Memory B cell (primary cell): ENCODE data around the gene GLI1.
"Not testable (repeated sequence)": the region's sequence is repeated elsewhere in the genome, so short reads cannot be mapped to it uniquely, and the experiment has no call there.

Experiments used
- ATAC-seq: fragments of 150-1000 bp; cut with Tn5 transposase; 2 replicates; pipeline ENCODE4 v1.10.0; 2021; ENCODE audit warnings: low read depth, mild to moderate bottlenecking, moderate library complexity
- DNase-seq, 2 donors: peaks; one replicate each; pipeline ENCODE4 v3.0.0; 2022; ENCODE audit warnings: low spot score in 2 of 2
- H3K27ac Mint-ChIP-seq: one replicate; pipeline ENCODE4 v1.8.0; 2022; ENCODE audit warnings: mild to moderate bottlenecking, moderate library complexity, mixed read lengths
- H3K27me3 Mint-ChIP-seq: one replicate; pipeline ENCODE4 v1.8.0; 2022; ENCODE audit warnings: mixed read lengths
- H3K36me3 Mint-ChIP-seq: one replicate; pipeline ENCODE4 v1.8.0; 2022; ENCODE audit warnings: mild to moderate bottlenecking, mixed read lengths
- H3K4me1 Mint-ChIP-seq: one replicate; pipeline ENCODE4 v1.8.0; 2022; ENCODE audit warnings: mixed read lengths
- H3K4me3 Mint-ChIP-seq: one replicate; pipeline ENCODE4 v1.8.0; 2022; ENCODE audit warnings: mild to moderate bottlenecking, moderate library complexity, mixed read lengths
- H3K9me3 Mint-ChIP-seq: one replicate; pipeline ENCODE4 v1.8.0; 2022; ENCODE audit warnings: mixed read lengths

The GLI1 gene

DNA sequence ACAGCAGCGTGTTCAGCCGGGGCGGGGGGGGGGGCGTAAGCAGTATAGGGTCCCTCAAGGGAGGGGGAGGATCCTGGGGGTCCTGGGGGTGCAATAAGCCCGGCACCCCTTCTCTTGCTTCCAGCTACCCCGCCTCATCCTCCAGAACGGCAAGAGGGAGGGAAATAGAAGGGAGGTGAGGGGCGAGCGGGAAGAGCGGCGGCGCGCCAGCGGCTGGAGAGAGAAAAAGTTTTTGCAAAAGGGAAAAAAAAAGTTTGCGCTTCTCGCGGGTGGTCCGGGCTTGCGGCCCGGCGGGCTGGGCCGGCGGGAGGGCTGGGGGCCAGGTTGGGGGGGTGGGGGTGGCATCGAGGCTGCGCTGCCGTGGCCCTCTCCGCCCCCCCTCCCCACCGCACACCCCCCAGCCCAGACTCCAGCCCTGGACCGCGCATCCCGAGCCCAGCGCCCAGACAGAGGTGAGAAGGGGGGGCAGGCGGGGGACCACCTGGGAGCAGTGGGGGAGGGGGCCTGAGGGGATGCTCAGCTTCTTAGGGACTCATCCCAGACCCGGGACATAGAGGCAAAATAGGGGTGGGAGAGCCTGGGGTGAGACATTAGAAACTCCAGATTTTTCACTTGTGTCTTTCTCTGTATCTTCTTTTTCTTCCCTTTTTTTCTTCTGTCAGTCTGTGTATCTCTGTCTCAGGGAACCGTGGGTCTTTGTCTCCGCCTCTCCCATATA is at the start of gene GLI1:
GLI1 (plus strand) TSS at position 36 of the 718 bp plus-strand sequence. CDS start 3,907 bp downstream, outside the sequence.
- ATAC-seq: no peak
- Mint-ChIP-seq H3K4me1 (peaks cover 51% of the 10 kb centered on the region), H3K27me3 (no peaks in the 10 kb centered on the region), H3K27ac (peak within 1 kb of the TSS; percentile 93), H3K4me3 (peak within 1 kb of the TSS; percentile 96), H3K36me3 (no peaks in the 10 kb centered on the region), H3K9me3 (no peaks in the 10 kb centered on the region)
- no peak for DNase-seq

DNA sequence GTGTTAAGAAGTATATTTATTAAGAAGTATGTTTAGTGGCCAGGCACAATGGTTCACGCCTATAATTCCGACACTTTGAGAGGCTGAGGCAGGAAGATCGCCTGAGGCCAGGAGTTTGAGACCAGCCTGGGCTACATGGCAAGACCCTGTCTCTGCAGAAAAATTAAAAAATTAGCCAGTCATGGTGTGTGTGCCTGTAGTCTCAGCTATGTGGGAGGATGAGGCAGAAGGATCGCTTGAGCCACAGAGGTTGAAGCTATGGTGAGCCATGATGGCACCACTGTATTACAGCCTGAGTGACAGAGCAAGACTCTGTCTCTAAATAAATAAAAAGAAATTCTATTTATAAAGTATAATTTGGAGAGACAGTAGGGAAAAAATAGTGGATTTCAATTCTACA is 49.1 kb upstream of the GLI1 start:
- H3K4me3 Mint-ChIP-seq: no peak overlapping the region
- DNase-seq (no peak), ATAC-seq (no peak)
- H3K9me3 Mint-ChIP-seq: no peaks in the 10 kb centered on the region
- no peaks in the 10 kb centered on the region for H3K27me3 Mint-ChIP-seq
- peaks cover 13% of the 10 kb centered on the region for H3K4me1 Mint-ChIP-seq
- no peak overlapping the region for H3K27ac Mint-ChIP-seq
- peaks cover 6% of the 10 kb centered on the region for H3K36me3 Mint-ChIP-seq

GRCh38 chr12:57414160-57414559 is 45.4 kb upstream of the GLI1 start:
- not testable (repeated sequence) for H3K36me3 Mint-ChIP-seq, H3K4me3 Mint-ChIP-seq, H3K9me3 Mint-ChIP-seq, DNase-seq, ATAC-seq, H3K27me3 Mint-ChIP-seq, H3K27ac Mint-ChIP-seq
- H3K4me1 Mint-ChIP-seq: peaks cover 21% of the 10 kb centered on the region

- H3K4me1 Mint-ChIP-seq: peaks cover 26% of the 10 kb centered on the region
- no peak for DNase-seq
Measured at GRCh38 chr12:57415088-57415487, 44.5 kb upstream of the GLI1 start.

DNA sequence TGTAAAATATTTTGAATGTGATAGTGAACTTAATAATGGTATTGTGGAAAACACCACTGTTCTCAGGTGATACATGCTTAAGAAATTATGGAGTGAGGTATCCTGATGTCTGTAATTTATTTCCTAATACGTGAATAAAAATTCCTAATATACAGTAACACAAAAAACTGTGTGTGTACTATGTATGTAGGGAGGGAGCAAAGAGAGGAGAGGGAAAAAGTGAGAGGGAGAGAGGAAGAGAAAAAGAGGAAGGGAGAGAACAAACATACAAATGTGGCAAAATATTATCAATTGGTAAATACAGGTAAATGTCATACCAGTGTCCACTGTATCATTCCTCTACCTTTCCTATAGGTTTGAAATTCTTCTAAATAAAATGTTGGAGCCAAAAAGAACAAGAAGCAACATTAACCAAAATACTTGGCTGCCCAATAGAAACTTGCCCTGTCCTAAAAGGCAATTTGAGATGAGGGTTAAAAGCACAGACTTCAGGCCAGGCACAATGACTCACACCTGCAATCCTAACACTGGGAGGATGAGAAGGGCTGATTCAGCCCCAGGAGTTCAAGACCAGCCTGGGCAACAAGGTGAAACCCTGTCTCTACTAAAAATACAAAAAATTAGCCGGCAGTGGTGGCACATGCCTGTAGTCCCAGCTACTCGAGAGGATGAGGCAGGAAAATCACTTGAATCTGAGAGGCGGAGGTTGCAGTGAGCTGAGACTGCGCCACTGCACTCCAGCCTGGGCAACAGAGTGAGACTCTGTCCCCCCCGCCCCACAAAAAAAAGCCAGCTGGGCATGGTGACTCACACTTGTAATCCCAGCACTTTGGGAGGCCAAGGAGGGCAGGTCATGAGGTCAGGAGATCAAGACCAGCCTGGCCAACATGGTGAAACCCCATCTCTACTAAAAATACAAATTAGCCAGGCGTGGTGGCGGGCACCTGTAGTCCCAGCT is 43.3 kb upstream of the GLI1 start:
- no peak for DNase-seq
- no peaks in the 10 kb centered on the region for H3K9me3 Mint-ChIP-seq
- peaks cover 27% of the 10 kb centered on the region for H3K4me1 Mint-ChIP-seq
- peak overlapping the region; percentile 62 for H3K27ac Mint-ChIP-seq
- H3K4me3 Mint-ChIP-seq: no peak overlapping the region
- no peaks in the 10 kb centered on the region for H3K27me3 Mint-ChIP-seq
- ATAC-seq: no peak
- H3K36me3 Mint-ChIP-seq: peaks cover 16% of the 10 kb centered on the region

More at GRCh38 chr12:57415088-57415487, 44.5 kb upstream of the GLI1 start:
- Mint-ChIP-seq H3K27ac (peak overlapping the region; percentile 62), H3K36me3 (peaks cover 9% of the 10 kb centered on the region), H3K27me3 (no peaks in the 10 kb centered on the region), H3K9me3 (no peaks in the 10 kb centered on the region), H3K4me3 (no peak overlapping the region)
- ATAC-seq: no peak

- Mint-ChIP-seq H3K36me3 (peaks cover 22% of the 10 kb centered on the region), H3K4me1 (peaks cover 30% of the 10 kb centered on the region), H3K27ac (no peak overlapping the region), H3K9me3 (no peaks in the 10 kb centered on the region), H3K4me3 (no peak overlapping the region), H3K27me3 (no peaks in the 10 kb centered on the region)
- ATAC-seq (no peak), DNase-seq (no peak)
Measured at GRCh38 chr12:57418255-57418654, 41.3 kb upstream of the GLI1 start.

DNA sequence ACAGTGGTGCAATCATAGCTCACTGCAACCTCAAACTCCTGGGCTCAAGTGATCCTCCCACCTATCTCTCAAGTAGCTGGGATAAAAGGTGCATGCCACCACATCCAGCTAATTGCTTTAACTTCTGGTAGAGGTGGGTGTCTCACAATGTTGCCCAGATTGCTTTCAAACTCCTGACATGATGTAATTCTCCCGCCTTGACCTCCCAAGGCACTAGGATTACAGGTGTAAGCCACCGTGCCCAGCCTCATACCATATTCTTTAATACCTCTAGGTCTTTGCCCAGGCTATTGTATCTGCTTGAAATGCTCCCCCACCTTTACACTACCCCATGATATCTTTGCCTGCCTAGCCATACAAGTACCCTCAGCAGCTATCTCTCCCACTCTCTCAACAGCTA is 40.1 kb upstream of the GLI1 start:
- Mint-ChIP-seq H3K36me3 (peaks cover 23% of the 10 kb centered on the region), H3K4me3 (no peak overlapping the region), H3K27me3 (no peaks in the 10 kb centered on the region), H3K4me1 (peaks cover 32% of the 10 kb centered on the region), H3K9me3 (no peaks in the 10 kb centered on the region), H3K27ac (no peak overlapping the region)
- no peak for ATAC-seq
- no peak for DNase-seq

DNA sequence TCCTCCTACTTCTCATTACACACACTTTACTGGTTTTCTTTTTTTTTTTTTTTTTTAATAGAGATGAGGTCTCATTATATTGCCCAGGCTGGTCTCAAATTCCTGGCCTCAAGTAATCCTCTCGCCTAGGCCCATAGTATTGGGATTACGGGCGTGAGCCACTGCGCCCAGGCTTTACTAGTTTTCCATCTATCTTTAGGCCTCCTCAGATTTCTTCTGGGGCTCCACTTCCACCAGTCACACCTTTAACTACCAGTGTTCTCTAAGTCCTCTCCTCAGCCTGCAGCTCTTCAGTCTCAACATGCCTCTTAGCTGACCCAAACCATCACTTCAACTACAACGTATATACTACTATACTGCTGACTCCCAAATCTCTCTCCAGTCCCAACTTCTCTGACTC is 39.1 kb upstream of the GLI1 start:
- Mint-ChIP-seq H3K4me3 (no peak overlapping the region), H3K36me3 (peaks cover 23% of the 10 kb centered on the region), H3K9me3 (no peaks in the 10 kb centered on the region), H3K4me1 (peaks cover 27% of the 10 kb centered on the region), H3K27ac (peak overlapping the region; percentile 32), H3K27me3 (no peaks in the 10 kb centered on the region)
- DNase-seq (no peak), ATAC-seq (no peak)

GRCh38 chr12:57426948-57427347 is 32.6 kb upstream of the GLI1 start:
- not testable (repeated sequence) for ATAC-seq, H3K4me3 Mint-ChIP-seq, H3K27ac Mint-ChIP-seq, H3K9me3 Mint-ChIP-seq, DNase-seq, H3K27me3 Mint-ChIP-seq
- peaks cover 26% of the 10 kb centered on the region for H3K4me1 Mint-ChIP-seq
- peaks cover 11% of the 10 kb centered on the region for H3K36me3 Mint-ChIP-seq

DNA sequence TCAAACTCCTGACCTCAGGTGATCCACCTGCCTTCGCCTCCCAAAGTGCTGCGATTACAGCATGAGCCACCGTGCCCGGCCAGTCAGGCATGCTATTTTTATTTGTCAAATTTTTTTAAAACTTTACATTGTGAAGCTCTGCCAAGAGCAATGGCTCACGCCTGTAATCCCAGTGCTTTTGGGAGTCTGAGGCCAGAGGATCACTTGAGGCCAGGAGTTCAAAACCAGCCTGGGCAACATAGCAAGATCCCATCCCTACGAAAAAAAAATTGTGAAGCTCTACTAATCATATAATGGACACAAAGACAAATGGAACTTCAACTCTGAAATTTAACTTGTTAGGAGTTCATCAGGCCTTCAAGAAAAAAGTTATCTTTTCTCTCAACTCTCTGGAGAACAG is 30.6 kb upstream of the GLI1 start:
- peak overlapping the region; percentile 75 for H3K4me3 Mint-ChIP-seq
- no peaks in the 10 kb centered on the region for H3K27me3 Mint-ChIP-seq
- no peaks in the 10 kb centered on the region for H3K9me3 Mint-ChIP-seq
- DNase-seq (no peak), ATAC-seq (no peak)
- peaks cover 23% of the 10 kb centered on the region for H3K4me1 Mint-ChIP-seq
- H3K27ac Mint-ChIP-seq: peak overlapping the region; percentile 99
- H3K36me3 Mint-ChIP-seq: peaks cover 5% of the 10 kb centered on the region

DNA sequence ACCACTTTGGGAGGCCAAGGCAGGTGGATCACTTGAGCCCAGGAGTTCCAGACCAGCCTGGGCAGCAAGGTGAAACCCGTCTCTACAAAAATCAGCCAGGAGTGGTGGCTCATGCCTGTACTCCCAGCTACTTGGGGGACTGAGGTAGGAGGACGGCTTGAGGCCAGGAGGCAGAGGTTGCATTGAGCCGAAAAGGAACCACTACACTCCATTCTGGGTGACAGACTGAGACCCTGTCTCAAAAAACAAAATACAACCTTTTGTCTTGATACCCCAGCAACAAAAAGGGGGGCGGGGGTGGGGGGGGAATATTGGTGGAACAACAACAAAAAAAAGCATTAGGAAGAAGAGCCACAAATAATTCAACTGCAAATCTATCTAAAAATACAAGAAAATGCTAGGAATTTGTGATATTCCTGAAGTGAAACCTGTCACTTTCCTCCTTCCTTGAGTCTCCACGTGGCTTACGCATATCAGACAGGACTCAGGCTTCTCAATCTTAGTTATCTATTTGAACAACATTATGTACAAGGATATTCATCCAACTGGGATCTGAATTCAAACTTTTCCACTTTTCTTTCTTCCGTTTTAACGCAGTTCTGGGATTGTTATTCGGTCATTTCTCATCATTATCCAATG is 30.0 kb upstream of the GLI1 start:
- no peak for ATAC-seq
- peaks cover 21% of the 10 kb centered on the region for H3K4me1 Mint-ChIP-seq
- peak overlapping the region; percentile 89 for H3K4me3 Mint-ChIP-seq
- H3K27ac Mint-ChIP-seq: peak overlapping the region; percentile 99
- no peaks in the 10 kb centered on the region for H3K9me3 Mint-ChIP-seq
- no peak for DNase-seq
- H3K27me3 Mint-ChIP-seq: no peaks in the 10 kb centered on the region
- H3K36me3 Mint-ChIP-seq: peaks cover 2% of the 10 kb centered on the region

GRCh38 chr12:57430112-57430930 is 29.3 kb upstream of the GLI1 start:
- Mint-ChIP-seq H3K27me3 (no peaks in the 10 kb centered on the region), H3K9me3 (no peaks in the 10 kb centered on the region), H3K36me3 (peaks cover 2% of the 10 kb centered on the region), H3K4me1 (peaks cover 21% of the 10 kb centered on the region), H3K4me3 (peak overlapping the region; percentile 90), H3K27ac (peak overlapping the region; percentile 99)
- DNase-seq (peak in 1 of 2 donors; percentile 73), ATAC-seq (peak; percentile 67)

GRCh38 chr12:57430931-57431566 is 28.5 kb upstream of the GLI1 start, which contains the start of gene R3HDM2:
Gene R3HDM2, minus strand, starts transcription at chr12:57431043. Its CDS starts 120,615 bp downstream, at chr12:57310428.
- Mint-ChIP-seq H3K9me3 (no peaks in the 10 kb centered on the region), H3K27me3 (no peaks in the 10 kb centered on the region), H3K4me3 (peak within 1 kb of the TSS; percentile 90), H3K4me1 (peaks cover 21% of the 10 kb centered on the region), H3K36me3 (no peaks in the 10 kb centered on the region), H3K27ac (peak within 1 kb of the TSS; percentile 99)
- ATAC-seq (peak; percentile 90), DNase-seq (peak; percentile 93 to 94)
